Inflammatory macrophage (primary cell): ENCODE data around the gene FAM98C.
"Not testable (repeated sequence)": the region's sequence is repeated elsewhere in the genome, so short reads cannot be mapped to it uniquely, and the experiment has no call there.

ENCODE experiments used
- DNase-seq, 2 donors: peaks; one replicate each; pipeline ENCODE4 v3.0.0-alpha.2; 2020 to 2022

The FAM98C gene

GRCh38 chr19:38399081-38399480 is 3.8 kb upstream of the FAM98C start:
- DNase-seq = no peak

GRCh38 chr19:38399537-38399936 is 3.4 kb upstream of the FAM98C start:
- no peak for DNase-seq

- DNase-seq = no peak
Observed at GRCh38 chr19:38400361-38400760, 2.5 kb upstream of the FAM98C start.

GRCh38 chr19:38401148-38401547 is 1.7 kb upstream of the FAM98C start:
- no peak for DNase-seq

GRCh38 chr19:38402623-38402966 is 298 bp upstream of the FAM98C start:
- DNase-seq = no peak

GRCh38 chr19:38404858-38405257 is 2.0 kb downstream of the FAM98C start:
- no peak for DNase-seq

- DNase-seq = no peak
Observed at GRCh38 chr19:38405276-38405675, 2.4 kb downstream of the FAM98C start.

- no peak for DNase-seq
Observed at GRCh38 chr19:38409631-38410133, 6.8 kb downstream of the FAM98C start.

- not testable (repeated sequence) for DNase-seq
Observed at GRCh38 chr19:38410407-38410806, 7.5 kb downstream of the FAM98C start.

GRCh38 chr19:38411041-38411712 is 8.3 kb downstream of the FAM98C start:
- DNase-seq = no peak

- DNase-seq = not testable (repeated sequence)
Observed at GRCh38 chr19:38411898-38412297, 9.0 kb downstream of the FAM98C start.

GRCh38 chr19:38412491-38412890 is 9.6 kb downstream of the FAM98C start:
- DNase-seq = no peak

- DNase-seq = no peak
Observed at GRCh38 chr19:38412961-38413360, 10.1 kb downstream of the FAM98C start.

GRCh38 chr19:38413416-38413815 is 10.5 kb downstream of the FAM98C start:
- DNase-seq = no peak

- DNase-seq = no peak
Observed at GRCh38 chr19:38417146-38417543, 14.3 kb downstream of the FAM98C start.

GRCh38 chr19:38417544-38418506 is 14.9 kb downstream of the FAM98C start:
- DNase-seq = peak; percentile 86 to 90

GRCh38 chr19:38420935-38421334 is 18.0 kb downstream of the FAM98C start:
- DNase-seq = no peak

GRCh38 chr19:38421856-38422255 is 19.0 kb downstream of the FAM98C start:
- DNase-seq = no peak

GRCh38 chr19:38422438-38422837 is 19.5 kb downstream of the FAM98C start:
- no peak for DNase-seq

- DNase-seq = no peak
Observed at GRCh38 chr19:38424272-38424671, 21.4 kb downstream of the FAM98C start.

GRCh38 chr19:38425222-38425809 is 22.4 kb downstream of the FAM98C start:
- no peak for DNase-seq

- peak; percentile 50 to 59 for DNase-seq
Observed at GRCh38 chr19:38425810-38426466, 23.0 kb downstream of the FAM98C start, which contains the start of gene RASGRP4. Gene RASGRP4, minus strand, starts transcription at chr19:38426219. Its CDS starts 128 bp downstream, at chr19:38426091.
